NB4 (cell line): ENCODE data around the gene KCNJ11.

Experiments used
- CTCF ChIP-seq: IDR thresholded peaks from one replicate; pipeline ENCODE4 v1.5.1; 2012; ENCODE audit warnings: low read depth, low read length
- MAX ChIP-seq: IDR thresholded peaks from 2 replicates; pipeline ENCODE4 v1.6.1; 2011; ENCODE audit warnings: low read depth, low read length
- MYC ChIP-seq: IDR thresholded peaks from 2 replicates; pipeline ENCODE4 v1.6.1; 2011; ENCODE audit warnings: low read depth, low read length
- POLR2A ChIP-seq: IDR thresholded peaks from 2 replicates; pipeline ENCODE4 v1.6.1; 2011; ENCODE audit warnings: mild to moderate bottlenecking; ENCODE audit not compliant: insufficient read length; ENCODE audit errors: extremely low read depth

- TF ChIP-seq CTCF = no peak
- no peak for TF ChIP-seq POLR2A
- no peak for TF ChIP-seq MAX
- TF ChIP-seq MYC = no peak
These were observed 40.5 kb upstream of the KCNJ11 start for GRCh38 chr11:17428925-17429324.
